HG02798 (cell line): ENCODE measurements around the gene DGKI.

Experiments used
- ATAC-seq: cut with Tn5 transposase; IDR thresholded peaks from one replicate; pipeline ENCODE4 v1.9.1; 2021; ENCODE audit warnings: mild to moderate bottlenecking; ENCODE audit not compliant: unreplicated experiment, poor library complexity

The DGKI gene

GRCh38 chr7:137846827-137847567 lies at the start of gene DGKI:
DGKI (minus strand) TSS chr7:137846974.
- ATAC-seq, result peak; percentile 40

DNA sequence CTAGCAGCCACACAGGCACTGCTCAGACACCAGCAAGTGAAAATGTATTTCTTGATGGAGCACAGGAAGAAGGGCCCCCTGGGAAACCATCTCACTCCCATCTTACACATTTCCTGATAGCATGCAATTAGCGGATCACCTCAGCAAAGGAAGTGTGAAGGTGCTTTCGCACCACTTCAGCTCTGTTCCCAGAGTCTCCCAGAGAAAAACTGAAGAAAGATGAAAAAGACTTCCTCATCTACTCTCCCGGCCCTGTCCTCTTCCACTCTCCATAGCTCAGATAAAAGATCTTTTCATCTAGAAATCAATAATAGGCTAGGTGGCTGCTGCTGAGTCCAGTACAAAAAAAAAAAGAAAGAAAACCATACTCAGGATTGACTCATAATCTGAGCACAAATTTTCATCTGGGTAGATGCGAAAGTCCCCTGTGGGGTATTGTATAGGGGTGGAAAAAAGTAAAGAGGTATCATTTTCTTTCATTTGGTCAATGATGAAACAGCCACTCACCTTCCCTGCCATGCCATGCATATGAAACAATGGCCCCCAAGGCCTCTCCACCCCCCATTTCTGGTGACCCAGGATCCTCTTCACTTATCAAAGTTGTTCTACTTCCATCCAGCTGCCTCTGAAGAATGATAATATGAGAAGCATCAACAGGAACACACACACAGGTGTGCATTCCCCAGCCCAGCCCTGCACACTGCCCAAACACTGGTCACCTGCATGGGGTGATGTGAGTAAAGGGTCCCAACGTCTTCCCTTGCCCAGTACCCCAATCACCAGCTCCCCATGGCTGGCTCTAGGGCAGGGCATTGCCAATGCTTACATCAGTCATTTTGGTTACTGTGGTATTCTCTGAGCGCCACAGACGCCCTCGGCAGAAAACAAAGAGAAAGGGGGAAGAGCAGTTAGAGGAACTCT lies 48.8 kb upstream of the DGKI start:
- peak; percentile 75 for ATAC-seq

DNA sequence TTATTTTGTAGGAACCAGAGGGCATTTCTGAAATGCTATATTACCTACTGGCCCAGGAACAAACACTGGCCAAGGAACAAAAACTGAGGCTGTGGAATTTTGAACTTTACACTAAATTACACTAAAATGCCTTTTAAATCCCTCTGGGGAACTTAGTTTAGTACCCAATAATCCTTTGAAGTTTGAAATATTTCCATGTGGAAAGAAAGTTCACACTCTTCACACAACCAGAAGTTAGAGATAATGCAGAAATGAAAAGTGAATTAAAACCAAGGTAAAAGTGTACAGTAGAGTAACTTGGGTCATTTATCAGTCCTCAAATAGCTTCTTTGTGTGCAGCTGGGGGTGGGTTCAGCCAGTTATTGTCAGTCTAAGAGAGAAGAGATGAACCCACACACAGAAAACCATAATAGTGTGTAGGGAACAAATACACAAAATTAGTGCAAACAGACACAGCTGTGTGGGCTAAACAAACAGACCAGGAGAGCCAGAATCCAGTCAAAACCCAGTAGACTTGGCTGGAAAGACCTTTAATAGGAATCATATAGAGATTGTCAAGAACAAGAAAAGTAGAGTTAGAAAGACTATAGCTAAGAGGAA lies 46.5 kb upstream of the DGKI start:
- no peak for ATAC-seq

GRCh38 chr7:137891016-137891655 lies 44.4 kb upstream of the DGKI start:
- no peak for ATAC-seq

GRCh38 chr7:137890449-137890921 lies 43.7 kb upstream of the DGKI start:
- no peak for ATAC-seq

- no peak for ATAC-seq
Observed at GRCh38 chr7:137888241-137888640, 41.5 kb upstream of the DGKI start.

- ATAC-seq, result no peak
Observed at GRCh38 chr7:137886746-137887145, 40.0 kb upstream of the DGKI start.

GRCh38 chr7:137886281-137886680 lies 39.5 kb upstream of the DGKI start:
- no peak for ATAC-seq

- no peak for ATAC-seq
Observed at GRCh38 chr7:137885678-137886077, 38.9 kb upstream of the DGKI start.

DNA sequence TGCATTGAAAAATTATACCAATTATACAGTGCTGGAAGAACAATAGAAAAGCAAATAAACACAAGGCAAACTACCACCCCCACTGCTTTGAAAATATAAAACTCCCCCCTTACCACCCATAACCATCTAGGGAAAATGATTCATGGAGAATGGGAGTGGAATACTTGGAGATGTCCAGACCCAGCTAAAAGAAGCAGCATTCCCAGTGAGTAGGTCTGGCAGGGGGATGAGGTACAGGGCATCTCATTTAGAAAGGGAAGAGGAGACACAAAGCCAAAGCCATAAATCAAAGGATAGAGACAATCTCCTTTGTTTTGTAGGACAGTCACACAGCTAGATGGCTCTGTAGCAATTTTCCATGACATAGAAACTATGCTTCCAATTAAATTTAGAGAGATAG lies 36.0 kb upstream of the DGKI start:
- no peak for ATAC-seq

GRCh38 chr7:137882261-137882668 lies 35.5 kb upstream of the DGKI start:
- ATAC-seq, result peak; percentile 85

DNA sequence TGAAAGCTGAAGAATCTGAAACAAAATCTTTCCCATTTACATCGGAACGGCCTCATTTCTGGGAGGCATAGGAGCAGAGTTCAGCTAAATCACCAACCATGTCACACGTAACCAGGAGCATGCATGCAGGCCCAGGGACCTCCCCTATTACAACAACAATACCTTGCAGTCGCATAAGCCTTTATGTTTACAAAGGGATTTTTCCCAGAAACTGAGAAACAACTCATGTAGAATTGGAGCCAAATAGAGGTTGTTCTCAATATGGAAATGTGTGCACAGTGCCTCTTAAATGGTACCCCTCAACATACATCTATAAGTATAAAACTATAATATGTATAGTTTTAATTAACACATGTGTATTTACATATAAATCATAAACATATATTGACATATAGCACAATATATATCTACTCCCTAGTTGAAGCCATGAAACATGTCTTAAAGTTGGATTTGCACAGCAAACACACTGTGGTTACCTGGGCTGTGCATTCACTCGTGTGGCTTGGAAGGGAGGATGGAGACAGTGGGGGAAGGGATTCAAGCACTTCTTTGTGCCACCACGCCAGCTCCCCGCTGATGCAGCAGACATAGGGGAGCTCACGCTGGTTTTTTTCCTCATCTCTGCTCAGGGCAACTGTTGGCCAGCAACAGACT lies 35.0 kb upstream of the DGKI start:
- ATAC-seq, result no peak

- no peak for ATAC-seq
Observed at GRCh38 chr7:137880432-137880831, 33.7 kb upstream of the DGKI start.

DNA sequence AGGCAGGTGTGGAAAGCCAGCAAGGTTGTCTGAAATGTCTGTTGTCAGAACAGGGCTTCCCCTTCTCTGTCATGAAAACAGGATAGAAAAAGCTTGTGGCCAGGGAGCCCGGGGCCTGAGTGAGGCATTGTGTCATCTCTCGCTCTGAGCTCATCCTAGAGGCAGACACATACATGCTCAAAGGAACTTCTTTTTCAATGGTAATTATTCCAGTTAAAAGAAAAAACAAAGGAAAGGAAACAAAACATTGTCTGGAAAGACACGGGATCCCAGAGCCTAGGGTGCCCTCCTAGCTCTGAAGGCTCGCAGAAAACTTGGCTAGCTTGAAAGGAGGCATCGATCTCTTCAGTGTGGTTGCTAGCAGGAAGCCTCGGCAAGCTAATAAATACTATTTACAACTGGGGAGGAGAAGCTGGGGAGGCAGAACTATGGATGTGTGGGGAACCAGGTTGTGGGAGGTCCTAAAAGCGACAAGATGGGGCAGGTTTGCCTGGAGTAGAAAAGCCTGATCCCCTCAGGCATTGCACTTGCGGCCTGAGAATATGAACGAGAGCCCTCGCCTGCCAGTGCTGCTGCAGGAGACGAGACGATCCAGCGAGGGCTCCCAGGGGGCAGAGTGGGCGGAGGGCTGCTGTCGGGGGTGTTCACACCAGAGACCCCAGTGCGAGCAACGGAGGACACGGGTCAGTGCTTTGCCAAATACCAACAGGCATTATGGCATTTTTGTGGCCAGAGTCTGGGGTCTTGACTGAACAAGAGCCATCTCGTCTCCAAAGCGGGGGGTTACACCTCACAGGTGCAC lies 32.8 kb upstream of the DGKI start:
- peak; percentile 54 for ATAC-seq

GRCh38 chr7:137878333-137878961 lies 31.7 kb upstream of the DGKI start:
- no peak for ATAC-seq

GRCh38 chr7:137877027-137877675 lies 30.4 kb upstream of the DGKI start:
- ATAC-seq, result no peak

DNA sequence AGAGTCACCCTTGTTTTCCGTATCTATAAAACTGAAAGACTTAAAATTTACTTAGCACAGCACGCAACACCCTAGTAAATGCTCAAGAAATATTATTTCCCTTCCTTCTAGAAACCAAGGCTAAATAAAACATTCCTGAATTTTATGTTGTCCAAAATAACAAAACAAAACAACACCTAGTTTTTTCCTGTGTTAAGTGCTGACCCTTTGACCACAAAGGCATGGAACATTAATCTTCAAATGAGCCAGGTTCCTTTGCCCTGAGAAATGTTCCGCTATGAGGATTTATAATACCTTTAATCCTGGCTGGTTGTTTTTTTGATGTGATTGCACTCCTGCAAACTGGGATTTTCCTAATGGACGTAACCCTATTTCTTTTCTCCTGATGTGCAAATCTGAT lies 29.0 kb upstream of the DGKI start:
- ATAC-seq, result no peak
